Gastrocnemius medialis (tissue), 4 donors: Measurements from ENCODE around the gene TBX2. TPM values are rescaled to one million over a fixed set of nuclear protein-coding genes. Genes with fewer than 3 reads are reported as not detected.
A peak's percentile ranks its signal among the peaks of the same experiment; 100 is the strongest.

Source experiments
- ATAC-seq, 2 donors: fragments of 150-250 bp; one replicate each; pipeline ENCODE4 v1.9.1; 2016
- DNase-seq, 2 donors: peaks; one replicate each; pipeline ENCODE4 v3.0.0-alpha.2; 2019
- H3K27ac ChIP-seq, 4 donors: fragments of 200-600 bp; sonication (generic); 1 replicate in 1 of 4; 2 replicates in 3 of 4; pipeline ENCODE4 v1.5.1; 2016 to 2018; ENCODE audit warnings: mild to moderate bottlenecking in 2 of 4, moderate library complexity in 1 of 4
- H3K27me3 ChIP-seq, 3 donors: fragments of 200-600 bp; sonication (generic) in 2 of 3; 1 replicate in 1 of 3; 2 replicates in 2 of 3; pipeline versions ENCODE4 v1.5.1 to v1.6.0; 2016 to 2019; ENCODE audit warnings: mild to moderate bottlenecking in 1 of 3, moderate library complexity in 1 of 3
- H3K36me3 ChIP-seq, 2 donors: fragments of 200-600 bp; sonication (generic) in 1 of 2; one replicate each; pipeline ENCODE4 v1.5.1; 2017 to 2018
- H3K4me1 ChIP-seq, 2 donors: fragments of 200-600 bp; sonication (generic) in 1 of 2; one replicate each; pipeline ENCODE4 v1.5.1; 2016 to 2017; ENCODE audit warnings: mild to moderate bottlenecking in 2 of 2
- H3K4me3 ChIP-seq, 4 donors: fragments of 200-600 bp; sonication (generic) in 3 of 4; 1 replicate in 1 of 4; 2 replicates in 3 of 4; pipeline ENCODE4 v1.5.1; 2016 to 2019; ENCODE audit warnings: mild to moderate bottlenecking in 2 of 4
- H3K9me3 ChIP-seq, 3 donors: fragments of 200-600 bp; sonication (generic) in 2 of 3; 1 replicate in 1 of 3; 2 replicates in 2 of 3; pipeline ENCODE4 v1.5.1; 2016 to 2019
- POLR2A ChIP-seq, 2 donors: fragments of 450-650 bp; IDR thresholded peaks; one replicate each; pipeline ENCODE4 v1.6.1; 2017; ENCODE audit warnings: antibody characterized with exemption in 2 of 2, mild to moderate bottlenecking in 2 of 2, moderate library complexity in 2 of 2
- in situ Hi-C, 4 donors: fragments of 200-750 bp; cut with MboI; loops; one replicate each; pipeline versions ENCODE4 v1.15.0 to v1.8.0; 2017; ENCODE audit warnings: low sequenced_read_pairs in 4 of 4
- intact Hi-C: fragments of 100-400 bp; cut with DNase I; formaldehyde crosslinking; loops from one replicate; pipeline ENCODE4 v1.15.1; 2023; ENCODE audit warnings: low total_unique reads
- total RNA-seq, 4 donors: library from RNA; depleted of rRNA; stranded (reverse); fragments of >200 nt; gene quantifications; one replicate each; pipeline versions ENCODE4 v1.1.0 to v1.2.3, GENCODE V29; 2016
- TF ChIP-seq, protein P1 (sequence below), 5 experiments: fragments of 450-650 bp in 3 of 5; fragments of 200-600 bp in 2 of 5; sonication (generic) in 2 of 5; IDR thresholded peaks in 4 of 5; conservative IDR thresholded peaks in 1 of 5; 1 replicate in 4 of 5; 2 replicates in 1 of 5; pipeline ENCODE4 v1.5.1; 2016 to 2019; ENCODE audit warnings: antibody characterized with exemption in 5 of 5, mild to moderate bottlenecking in 3 of 5, moderate library complexity in 3 of 5

TBX2 gene
- total RNA-seq, result 10 to 100 TPM in 1 of 4 donors, 1 to 10 TPM in 3; 4.2 to 10.4 (median 6.4) TPM

DNA sequence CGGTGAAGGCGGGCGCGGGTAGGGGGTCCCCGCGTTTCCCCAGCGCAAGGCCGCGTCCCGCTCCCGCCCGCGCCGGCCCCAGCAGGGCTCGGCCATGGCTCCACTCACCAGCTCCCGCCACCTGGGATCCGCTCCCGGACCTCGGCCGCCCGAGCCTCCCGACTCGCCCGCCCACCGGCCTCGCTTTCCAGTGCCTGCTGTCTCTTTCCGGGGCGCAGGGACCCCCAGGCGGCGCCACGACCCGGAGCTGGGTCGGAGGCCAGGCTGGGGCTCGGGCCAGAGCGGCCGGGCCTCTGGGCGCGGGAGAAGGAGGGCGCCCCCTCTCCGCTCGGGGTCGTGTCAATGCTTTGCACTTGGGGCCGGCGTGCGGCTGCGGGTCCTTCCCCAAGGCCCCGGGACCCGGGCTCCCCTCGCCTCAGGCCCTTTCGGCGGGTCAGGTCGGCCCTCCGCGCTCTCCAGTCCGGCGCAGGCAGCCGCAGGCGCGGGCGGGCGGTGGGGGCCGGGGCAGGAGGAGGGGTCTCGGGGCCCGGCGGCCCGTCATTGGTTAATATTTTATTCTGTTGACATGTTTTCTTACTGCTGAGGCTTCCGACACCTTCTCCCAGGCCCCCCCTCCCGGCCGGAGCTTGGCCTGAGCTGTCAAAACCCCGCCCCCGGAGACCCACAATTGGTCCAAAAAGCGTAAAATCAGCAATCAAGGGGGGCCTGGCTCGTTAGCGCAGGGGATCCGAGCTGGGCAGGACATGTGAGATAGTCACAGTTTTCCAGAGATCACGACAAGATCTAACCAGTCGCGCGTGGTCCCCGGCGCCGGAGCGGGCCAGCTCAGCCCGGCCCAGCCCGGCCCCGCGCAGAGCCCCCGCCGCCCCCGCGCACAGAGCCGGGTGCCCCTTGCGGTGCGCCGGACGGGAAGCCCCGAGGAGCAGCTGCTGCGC is at the start of gene TBX2:
Gene TBX2, plus strand, starts transcription at position 713 of the 935 bp plus-strand sequence. CDS start 334 bp downstream, outside the sequence.
- Histone ChIP-seq H3K9me3 (no peaks in the 10 kb centered on the region), H3K27ac (peak within 1 kb of the TSS; percentile 47 to 75 (median 64)), H3K27me3 (peaks cover 77 to 84% (median 81%) of the 10 kb centered on the region in 3 donors), H3K4me1 (peaks cover 22 to 35% of the 10 kb centered on the region in 2 donors), H3K4me3 (peak within 1 kb of the TSS; percentile 56 to 78 (median 64)), H3K36me3 (no peaks in the 10 kb centered on the region)
- intact Hi-C loops, result loop anchor here (10.0 kb wide), 1 partner anchor 265 kb away; no protein-coding TSS in a partner anchor
- in situ Hi-C loops, result loop anchor here (10.0 to 25.0 kb wide), 5 partner anchors 387 to 687 kb away; no protein-coding TSS in a partner anchor
- peak in 1 of 2 donors; percentile 19 for DNase-seq
- TF ChIP-seq POLR2A (IDR thresholded peaks at IDR 0.05), result no peak
- TF ChIP-seq, protein P1, sequence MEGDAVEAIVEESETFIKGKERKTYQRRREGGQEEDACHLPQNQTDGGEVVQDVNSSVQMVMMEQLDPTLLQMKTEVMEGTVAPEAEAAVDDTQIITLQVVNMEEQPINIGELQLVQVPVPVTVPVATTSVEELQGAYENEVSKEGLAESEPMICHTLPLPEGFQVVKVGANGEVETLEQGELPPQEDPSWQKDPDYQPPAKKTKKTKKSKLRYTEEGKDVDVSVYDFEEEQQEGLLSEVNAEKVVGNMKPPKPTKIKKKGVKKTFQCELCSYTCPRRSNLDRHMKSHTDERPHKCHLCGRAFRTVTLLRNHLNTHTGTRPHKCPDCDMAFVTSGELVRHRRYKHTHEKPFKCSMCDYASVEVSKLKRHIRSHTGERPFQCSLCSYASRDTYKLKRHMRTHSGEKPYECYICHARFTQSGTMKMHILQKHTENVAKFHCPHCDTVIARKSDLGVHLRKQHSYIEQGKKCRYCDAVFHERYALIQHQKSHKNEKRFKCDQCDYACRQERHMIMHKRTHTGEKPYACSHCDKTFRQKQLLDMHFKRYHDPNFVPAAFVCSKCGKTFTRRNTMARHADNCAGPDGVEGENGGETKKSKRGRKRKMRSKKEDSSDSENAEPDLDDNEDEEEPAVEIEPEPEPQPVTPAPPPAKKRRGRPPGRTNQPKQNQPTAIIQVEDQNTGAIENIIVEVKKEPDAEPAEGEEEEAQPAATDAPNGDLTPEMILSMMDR (IDR thresholded peaks at IDR 0.05 in 4 of 5, conservative IDR thresholded peaks at IDR 0.05 in 1 of 5), result no peak
- peak in 1 of 2 donors; percentile 29 for ATAC-seq

- no peaks in the 10 kb centered on the region for H3K9me3 ChIP-seq
- in situ Hi-C loops, result no loop called here
- TF ChIP-seq, protein P1 (IDR thresholded peaks at IDR 0.05 in 4 of 5, conservative IDR thresholded peaks at IDR 0.05 in 1 of 5), result no peak
- TF ChIP-seq POLR2A (IDR thresholded peaks at IDR 0.05), result no peak
- DNase-seq (no peak), ATAC-seq (no peak)
- H3K36me3 ChIP-seq, result no peaks in the 10 kb centered on the region
- H3K4me3 ChIP-seq, result no peak overlapping the region
- no peaks in the 10 kb centered on the region for H3K27me3 ChIP-seq
- H3K27ac ChIP-seq, result no peak overlapping the region
- intact Hi-C loops, result no loop called here
- H3K4me1 ChIP-seq, result no peaks in the 10 kb centered on the region
Measured at GRCh38 chr17:61351745-61352407, 47.8 kb upstream of the TBX2 start.

GRCh38 chr17:61352408-61352770 is 47.3 kb upstream of the TBX2 start:
- Histone ChIP-seq H3K4me1 (no peaks in the 10 kb centered on the region), H3K27me3 (no peaks in the 10 kb centered on the region), H3K27ac (no peak overlapping the region), H3K4me3 (no peak overlapping the region), H3K9me3 (no peaks in the 10 kb centered on the region), H3K36me3 (no peaks in the 10 kb centered on the region)
- TF ChIP-seq, protein P1 (IDR thresholded peaks at IDR 0.05 in 4 of 5, conservative IDR thresholded peaks at IDR 0.05 in 1 of 5), result no peak
- TF ChIP-seq POLR2A (IDR thresholded peaks at IDR 0.05), result no peak
- in situ Hi-C loops (no loop called here), intact Hi-C loops (no loop called here)
- DNase-seq (no peak), ATAC-seq (no peak)

- no peak for ATAC-seq
Measured at GRCh38 chr17:61352781-61353491, 46.7 kb upstream of the TBX2 start.

More at GRCh38 chr17:61352781-61353491, 46.7 kb upstream of the TBX2 start:
- no peak overlapping the region for H3K4me3 ChIP-seq
- no peaks in the 10 kb centered on the region for H3K9me3 ChIP-seq
- H3K36me3 ChIP-seq, result no peaks in the 10 kb centered on the region
- no peak for DNase-seq
- no peaks in the 10 kb centered on the region for H3K4me1 ChIP-seq
- in situ Hi-C loops, result no loop called here
- intact Hi-C loops, result no loop called here
- no peaks in the 10 kb centered on the region for H3K27me3 ChIP-seq
- TF ChIP-seq POLR2A (IDR thresholded peaks at IDR 0.05), result no peak
- TF ChIP-seq, protein P1 (IDR thresholded peaks at IDR 0.05 in 4 of 5, conservative IDR thresholded peaks at IDR 0.05 in 1 of 5), result no peak
- no peak overlapping the region for H3K27ac ChIP-seq
